Measurements from ENCODE around the gene PHF20. TPM values are rescaled to one million over a fixed set of nuclear protein-coding genes. Genes with fewer than 3 reads are reported as not detected.

The PHF20 gene
- total and polyA plus RNA-seq, 2 of the 13 experiments (the other 11 are each of a cell fraction or from before 2014, with no cell fraction given) = 22.8 to 34.1 TPM

GRCh38 chr20:35883778-35884540 is 112.1 kb downstream of the PHF20 start (continued):
- peak; percentile 16 for TF ChIP-seq ASH2L (IDR thresholded peaks at IDR 0.05; ENCODE audit: insufficient read length, low read depth, low read length)
- peak; percentile 70; the same call in 1 of the 2 replicates for TF ChIP-seq HMGXB3 (CRISPR knock-in tag; IDR thresholded peaks at IDR 0.05; ENCODE audit: borderline replicate concordance)
- peak; percentile 70 for TF ChIP-seq KMT2B (CRISPR knock-in tag; IDR thresholded peaks at IDR 0.05)
- TF ChIP-seq HDAC1 (CRISPR knock-in tag; IDR thresholded peaks at IDR 0.05) = 0 out of 2 replicates have a peak, but pooled peaks have one; percentile 19
- TF ChIP-seq ZNF232 (CRISPR knock-in tag; IDR thresholded peaks at IDR 0.05; ENCODE audit: borderline replicate concordance) = no peak
- peak; percentile 95 for TF ChIP-seq CTCF (CRISPR knock-in tag; IDR thresholded peaks at IDR 0.05)
- TF ChIP-seq STAG1 (CRISPR knock-in tag; IDR thresholded peaks at IDR 0.05) = peak; percentile 97
- no peak for TF ChIP-seq ZNF121 (CRISPR knock-in tag; IDR thresholded peaks at IDR 0.05)
- TF ChIP-seq ZNF414 (CRISPR knock-in tag; IDR thresholded peaks at IDR 0.05) = 0 out of 2 replicates have a peak, but pooled peaks have one; percentile 22
- 0 out of 2 replicates have a peak, but pooled peaks have one; percentile 37 for TF ChIP-seq BORCS8-MEF2B (CRISPR knock-in tag; IDR thresholded peaks at IDR 0.05)
- peak; percentile 86; the same call in 1 of the 2 replicates for TF ChIP-seq ZBTB49 (CRISPR knock-in tag; IDR thresholded peaks at IDR 0.05; ENCODE audit: borderline replicate concordance)
- TF ChIP-seq KDM3A (CRISPR knock-in tag; IDR thresholded peaks at IDR 0.05; ENCODE audit: low read depth) = peak; percentile 73; the same call in 1 of the 2 replicates
- TF ChIP-seq AHR (CRISPR knock-in tag; IDR thresholded peaks at IDR 0.05) = 0 out of 2 replicates have a peak, but pooled peaks have one; percentile 47
- peak; percentile 48; the same call in 1 of the 2 replicates for TF ChIP-seq KAT8 (CRISPR knock-in tag; IDR thresholded peaks at IDR 0.05)
- TF ChIP-seq ZGPAT (CRISPR knock-in tag; IDR thresholded peaks at IDR 0.05) = 0 out of 2 replicates have a peak, but pooled peaks have one; percentile 27
- TF ChIP-seq ZNF124 (CRISPR knock-in tag; IDR thresholded peaks at IDR 0.05) = 0 out of 2 replicates have a peak, but pooled peaks have one; percentile 54
- no peak for TF ChIP-seq SOX6 (IDR thresholded peaks at IDR 0.05)
- peak; percentile 46; the same call in 1 of the 2 replicates for TF ChIP-seq SOX6 (CRISPR knock-in tag; IDR thresholded peaks at IDR 0.05)
